NB4 (cell line): ENCODE results near the gene HPCAL1.

Experiments used
- POLR2A ChIP-seq: IDR thresholded peaks from 2 replicates; pipeline ENCODE4 v1.6.1; 2011; ENCODE audit warnings: mild to moderate bottlenecking; ENCODE audit not compliant: insufficient read length; ENCODE audit errors: extremely low read depth
- TF ChIP-seq, protein P1 (sequence below): IDR thresholded peaks from one replicate; pipeline ENCODE4 v1.5.1; 2012; ENCODE audit warnings: low read depth, low read length

DNA sequence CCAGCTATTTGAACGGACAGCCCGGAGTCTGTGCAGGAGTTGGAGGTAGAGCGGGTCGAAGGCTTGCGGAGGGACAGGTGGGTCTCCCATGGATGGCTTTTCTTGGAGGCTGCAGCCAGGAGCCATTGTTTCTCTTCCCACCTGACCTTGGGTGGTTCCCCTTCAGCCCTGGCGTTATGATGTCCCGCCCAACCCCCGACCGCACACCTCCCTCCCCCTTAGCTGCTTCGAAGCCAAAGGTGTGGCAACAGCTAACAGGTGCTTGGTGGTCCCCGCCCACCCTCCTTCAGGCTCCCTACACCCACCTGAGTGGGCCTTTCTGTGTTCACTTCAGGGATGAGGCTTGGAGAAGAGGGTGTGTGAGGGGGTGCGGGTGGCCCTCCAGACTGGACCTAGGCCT lies 62.7 kb downstream of the HPCAL1 start:
- TF ChIP-seq, protein P1, sequence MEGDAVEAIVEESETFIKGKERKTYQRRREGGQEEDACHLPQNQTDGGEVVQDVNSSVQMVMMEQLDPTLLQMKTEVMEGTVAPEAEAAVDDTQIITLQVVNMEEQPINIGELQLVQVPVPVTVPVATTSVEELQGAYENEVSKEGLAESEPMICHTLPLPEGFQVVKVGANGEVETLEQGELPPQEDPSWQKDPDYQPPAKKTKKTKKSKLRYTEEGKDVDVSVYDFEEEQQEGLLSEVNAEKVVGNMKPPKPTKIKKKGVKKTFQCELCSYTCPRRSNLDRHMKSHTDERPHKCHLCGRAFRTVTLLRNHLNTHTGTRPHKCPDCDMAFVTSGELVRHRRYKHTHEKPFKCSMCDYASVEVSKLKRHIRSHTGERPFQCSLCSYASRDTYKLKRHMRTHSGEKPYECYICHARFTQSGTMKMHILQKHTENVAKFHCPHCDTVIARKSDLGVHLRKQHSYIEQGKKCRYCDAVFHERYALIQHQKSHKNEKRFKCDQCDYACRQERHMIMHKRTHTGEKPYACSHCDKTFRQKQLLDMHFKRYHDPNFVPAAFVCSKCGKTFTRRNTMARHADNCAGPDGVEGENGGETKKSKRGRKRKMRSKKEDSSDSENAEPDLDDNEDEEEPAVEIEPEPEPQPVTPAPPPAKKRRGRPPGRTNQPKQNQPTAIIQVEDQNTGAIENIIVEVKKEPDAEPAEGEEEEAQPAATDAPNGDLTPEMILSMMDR: no peak
- no peak for TF ChIP-seq POLR2A
